ENCODE data around the gene CDNF. TPM values are rescaled to one million over a fixed set of nuclear protein-coding genes. Genes with fewer than 3 reads are reported as not detected.

CDNF gene
- total RNA-seq, 4 donors from 2014 or later: 2.6 to 9.1 (median 3.8) TPM; not detected in 1

DNA sequence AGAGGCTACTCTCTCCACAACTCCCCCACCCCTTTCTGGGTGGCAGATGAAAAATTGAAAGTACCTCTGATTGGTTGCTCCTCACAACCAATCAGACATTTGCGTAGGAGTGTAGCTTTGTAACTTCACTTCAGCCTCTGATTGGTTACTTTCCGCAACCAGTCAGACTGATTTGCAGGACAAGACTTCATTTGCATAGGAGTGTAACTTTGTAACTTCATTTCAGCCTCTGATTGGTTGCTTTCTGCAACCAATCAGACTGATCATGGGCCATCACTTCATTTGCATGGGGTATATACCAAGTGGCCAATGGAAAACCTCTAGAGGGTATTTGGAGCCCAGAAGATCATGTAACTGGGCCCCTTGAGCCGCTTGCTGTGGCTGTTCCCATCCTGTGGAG is 25.6 kb downstream of the CDNF start:
- no peak overlapping the region for H3K4me3 ChIP-seq
- no peak overlapping the region for H3K27ac ChIP-seq
- TF ChIP-seq, protein P1, sequence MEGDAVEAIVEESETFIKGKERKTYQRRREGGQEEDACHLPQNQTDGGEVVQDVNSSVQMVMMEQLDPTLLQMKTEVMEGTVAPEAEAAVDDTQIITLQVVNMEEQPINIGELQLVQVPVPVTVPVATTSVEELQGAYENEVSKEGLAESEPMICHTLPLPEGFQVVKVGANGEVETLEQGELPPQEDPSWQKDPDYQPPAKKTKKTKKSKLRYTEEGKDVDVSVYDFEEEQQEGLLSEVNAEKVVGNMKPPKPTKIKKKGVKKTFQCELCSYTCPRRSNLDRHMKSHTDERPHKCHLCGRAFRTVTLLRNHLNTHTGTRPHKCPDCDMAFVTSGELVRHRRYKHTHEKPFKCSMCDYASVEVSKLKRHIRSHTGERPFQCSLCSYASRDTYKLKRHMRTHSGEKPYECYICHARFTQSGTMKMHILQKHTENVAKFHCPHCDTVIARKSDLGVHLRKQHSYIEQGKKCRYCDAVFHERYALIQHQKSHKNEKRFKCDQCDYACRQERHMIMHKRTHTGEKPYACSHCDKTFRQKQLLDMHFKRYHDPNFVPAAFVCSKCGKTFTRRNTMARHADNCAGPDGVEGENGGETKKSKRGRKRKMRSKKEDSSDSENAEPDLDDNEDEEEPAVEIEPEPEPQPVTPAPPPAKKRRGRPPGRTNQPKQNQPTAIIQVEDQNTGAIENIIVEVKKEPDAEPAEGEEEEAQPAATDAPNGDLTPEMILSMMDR (IDR thresholded peaks at IDR 0.05): no peak
- no peak for TF ChIP-seq POLR2A (IDR thresholded peaks at IDR 0.05)
- no peaks in the 10 kb centered on the region for H3K36me3 ChIP-seq
- no peaks in the 10 kb centered on the region for H3K4me1 ChIP-seq
- no peaks in the 10 kb centered on the region for H3K27me3 ChIP-seq
- H3K9me3 ChIP-seq: no peaks in the 10 kb centered on the region
- intact Hi-C loops (cut with DNase I; ENCODE audit: low total_unique reads): no loop called here
- no peak for DNase-seq

DNA sequence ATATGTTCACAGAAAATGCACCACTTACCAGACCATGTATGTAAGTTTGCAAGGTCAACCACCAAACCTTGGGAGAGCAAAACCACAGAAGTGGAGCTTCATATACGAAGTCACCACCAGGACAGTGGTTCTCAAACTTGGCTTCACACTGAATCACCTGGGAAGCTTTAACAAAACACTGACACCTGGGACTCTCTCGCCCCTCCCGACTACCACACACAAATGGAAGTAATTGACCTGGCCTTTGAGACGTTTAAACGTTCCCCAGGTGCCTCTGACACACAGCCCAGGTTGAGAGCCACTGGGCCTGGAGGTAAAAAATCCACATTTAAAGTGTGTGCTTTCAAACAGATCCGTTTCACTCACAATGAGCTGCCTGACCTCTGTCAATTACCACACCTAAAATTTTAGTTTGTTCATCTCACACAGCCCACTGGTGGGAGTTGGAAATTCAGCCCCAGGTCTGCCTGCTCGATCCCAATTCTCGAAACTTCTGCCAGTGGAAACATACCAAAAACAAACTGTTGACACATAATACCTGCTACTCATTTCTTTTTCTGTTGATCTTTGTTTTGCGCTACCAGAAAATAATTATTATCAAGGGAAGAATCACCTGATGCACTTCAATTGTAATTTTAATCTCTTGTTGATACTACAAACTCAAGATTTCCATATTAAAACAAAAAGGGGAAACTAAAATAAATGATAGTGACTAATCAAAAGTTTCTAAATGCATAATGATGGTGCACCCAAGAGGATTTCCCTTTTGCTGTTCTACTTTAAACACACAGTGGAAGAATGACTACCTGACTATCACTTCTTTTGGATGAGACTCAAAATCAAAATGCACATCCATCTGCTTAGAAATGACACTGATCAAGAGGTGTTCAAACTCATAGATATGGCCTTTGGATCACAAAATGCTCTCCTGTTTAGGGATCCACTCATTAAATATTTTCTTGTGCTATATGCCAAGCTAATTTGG is 26.6 kb downstream of the CDNF start:
- H3K27me3 ChIP-seq: no peaks in the 10 kb centered on the region
- DNase-seq: no peak
- no peaks in the 10 kb centered on the region for H3K9me3 ChIP-seq
- H3K4me3 ChIP-seq: no peak overlapping the region
- H3K27ac ChIP-seq: no peak overlapping the region
- H3K4me1 ChIP-seq: no peaks in the 10 kb centered on the region
- no peak for TF ChIP-seq POLR2A (IDR thresholded peaks at IDR 0.05)
- TF ChIP-seq, protein P1 (IDR thresholded peaks at IDR 0.05): no peak
- intact Hi-C loops (cut with DNase I; ENCODE audit: low total_unique reads): no loop called here
- no peaks in the 10 kb centered on the region for H3K36me3 ChIP-seq

DNA sequence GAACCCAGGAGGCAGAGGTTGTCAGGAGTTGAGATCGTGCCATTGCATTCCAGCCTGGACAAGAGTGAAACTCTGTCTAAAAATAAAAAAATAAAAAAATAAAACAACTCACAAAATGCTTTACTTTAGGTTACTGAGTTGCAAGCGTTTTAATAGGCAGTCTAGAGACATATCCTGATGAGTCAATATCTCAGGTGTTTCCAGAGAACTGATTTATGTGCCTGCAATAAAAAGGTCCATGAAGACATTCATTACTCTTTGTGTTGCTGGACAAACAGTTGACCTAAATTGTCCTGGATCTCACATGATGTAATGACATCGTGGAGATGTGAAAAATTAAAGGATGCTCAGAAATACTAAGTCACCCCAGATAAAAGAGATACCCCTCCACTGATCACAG is 31.5 kb downstream of the CDNF start:
- Histone ChIP-seq H3K4me1 (no peaks in the 10 kb centered on the region), H3K27me3 (no peaks in the 10 kb centered on the region), H3K4me3 (no peak overlapping the region), H3K27ac (no peak overlapping the region), H3K36me3 (no peaks in the 10 kb centered on the region), H3K9me3 (no peaks in the 10 kb centered on the region)
- TF ChIP-seq, protein P1 (IDR thresholded peaks at IDR 0.05): no peak
- no peak for TF ChIP-seq POLR2A (IDR thresholded peaks at IDR 0.05)
- no peak for DNase-seq
- intact Hi-C loops (cut with DNase I; ENCODE audit: low total_unique reads): no loop called here

DNA sequence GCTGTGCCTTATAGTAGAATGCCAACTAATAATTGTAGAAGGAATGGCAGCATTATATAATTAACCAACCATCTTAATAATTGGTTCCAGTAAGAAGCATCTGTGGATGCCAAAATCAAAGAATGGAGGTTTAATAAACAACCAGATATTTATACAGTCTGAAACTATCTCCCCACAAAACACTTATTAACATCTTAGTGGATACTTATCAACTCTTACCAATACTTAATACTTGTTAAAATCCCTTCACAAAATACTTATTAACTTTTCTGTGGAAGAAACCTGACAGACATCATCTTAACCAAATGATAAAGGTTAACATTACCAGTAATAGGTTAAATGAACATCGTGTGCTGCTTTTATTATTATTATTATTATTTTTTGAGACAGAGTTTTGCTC is 34.0 kb downstream of the CDNF start:
- Histone ChIP-seq H3K9me3 (no peaks in the 10 kb centered on the region), H3K4me1 (no peaks in the 10 kb centered on the region), H3K36me3 (no peaks in the 10 kb centered on the region), H3K27me3 (no peaks in the 10 kb centered on the region), H3K4me3 (no peak overlapping the region), H3K27ac (no peak overlapping the region)
- no peak for TF ChIP-seq POLR2A (IDR thresholded peaks at IDR 0.05)
- TF ChIP-seq, protein P1 (IDR thresholded peaks at IDR 0.05): no peak
- DNase-seq: no peak
- intact Hi-C loops (cut with DNase I; ENCODE audit: low total_unique reads): no loop called here

DNA sequence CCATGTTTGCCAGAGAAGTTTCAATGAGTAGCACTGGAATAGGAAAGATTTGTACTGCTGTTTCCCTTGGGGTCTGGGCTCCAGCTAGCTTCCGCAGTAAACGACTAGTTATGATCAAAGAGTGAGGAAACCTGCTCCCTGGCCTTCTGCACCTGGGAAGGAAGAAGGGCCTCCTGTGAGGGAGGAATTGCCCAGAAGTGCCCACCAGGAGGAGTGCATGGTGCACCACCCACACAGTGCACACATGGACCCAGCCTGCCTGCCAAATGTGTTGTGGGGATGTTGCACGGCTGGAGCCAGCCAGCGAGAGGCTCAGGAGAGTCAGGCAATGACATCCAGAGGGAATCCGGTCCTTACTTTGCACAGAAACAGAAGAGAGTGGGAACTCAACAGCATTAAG is 36.1 kb downstream of the CDNF start:
- no peak overlapping the region for H3K27ac ChIP-seq
- no peaks in the 10 kb centered on the region for H3K27me3 ChIP-seq
- no peaks in the 10 kb centered on the region for H3K9me3 ChIP-seq
- H3K36me3 ChIP-seq: no peaks in the 10 kb centered on the region
- no peak for TF ChIP-seq POLR2A (IDR thresholded peaks at IDR 0.05)
- TF ChIP-seq, protein P1 (IDR thresholded peaks at IDR 0.05): no peak
- intact Hi-C loops (cut with DNase I; ENCODE audit: low total_unique reads): no loop called here
- peak in 1 of 2 donors; percentile 56 for DNase-seq
- H3K4me3 ChIP-seq: no peak overlapping the region
- H3K4me1 ChIP-seq: no peaks in the 10 kb centered on the region
